HEK293T (cell line): ENCODE measurements around the gene ANKRD42.
A peak's percentile ranks its signal among the peaks of the same experiment; 100 is the strongest.
"Not testable (repeated sequence)": the region's sequence is repeated elsewhere in the genome, so short reads cannot be mapped to it uniquely, and the experiment has no call there.

Source experiments
- CTCF ChIA-PET: fragments of 350-600 bp; formaldehyde crosslinking; extraction: SDS; loops from one replicate; lab custom pipeline; 2021; ENCODE audit warnings: antibody characterized with exemption, inconsistent platforms; lab: Yijun Ruan, JAX
- POLR2A ChIA-PET: fragments of 350-600 bp; formaldehyde crosslinking; extraction: SDS; loops from one replicate; lab custom pipeline; 2020; ENCODE audit warnings: antibody characterized with exemption, inconsistent platforms; lab: Yijun Ruan, JAX
- DNase-seq: peaks from one replicate; pipeline ENCODE4 v3.0.0; 2012; ENCODE audit warnings: mixed read lengths; ENCODE audit errors: extremely low spot score
- ARNT ChIP-seq: fragments of 450-650 bp; IDR thresholded peaks from 2 replicates; pipeline ENCODE4 v1.6.1; 2017; ENCODE audit warnings: mild to moderate bottlenecking
- BHLHE40 ChIP-seq: fragments of 450-650 bp; IDR thresholded peaks from 2 replicates; pipeline ENCODE4 v1.6.1; 2016; ENCODE audit warnings: mild to moderate bottlenecking, moderate library complexity, borderline replicate concordance
- CTBP1 ChIP-seq: fragments of 450-650 bp; IDR thresholded peaks from 2 replicates; pipeline ENCODE4 v1.6.1; 2016; ENCODE audit warnings: borderline replicate concordance
- ELF4 ChIP-seq: fragments of 450-650 bp; IDR thresholded peaks from 2 replicates; pipeline ENCODE4 v1.6.1; 2017; ENCODE audit warnings: antibody characterized with exemption
- FOXA1 ChIP-seq: fragments of 450-650 bp; IDR thresholded peaks from 2 replicates; pipeline ENCODE4 v1.6.1; 2016; ENCODE audit warnings: mild to moderate bottlenecking
- FOXK2 ChIP-seq: fragments of 450-650 bp; IDR thresholded peaks from 2 replicates; pipeline ENCODE4 v1.6.1; 2016; ENCODE audit warnings: mild to moderate bottlenecking
- FOXM1 ChIP-seq: fragments of 450-650 bp; IDR thresholded peaks from 2 replicates; pipeline ENCODE4 v1.6.1; 2017; ENCODE audit warnings: mild to moderate bottlenecking, borderline replicate concordance
- HDGF ChIP-seq: fragments of 450-650 bp; IDR thresholded peaks from 2 replicates; pipeline ENCODE4 v1.6.1; 2017; ENCODE audit warnings: antibody characterized with exemption, borderline replicate concordance
- L3MBTL2 ChIP-seq: fragments of 450-650 bp; conservative IDR thresholded peaks from 2 replicates; pipeline ENCODE4 v1.6.1; 2016; ENCODE audit warnings: mild to moderate bottlenecking
- LEF1 ChIP-seq: fragments of 450-650 bp; IDR thresholded peaks from 2 replicates; pipeline ENCODE4 v1.6.1; 2017; ENCODE audit warnings: mild to moderate bottlenecking, borderline replicate concordance
- NFRKB ChIP-seq: fragments of 450-650 bp; IDR thresholded peaks from 2 replicates; pipeline ENCODE4 v1.6.1; 2016; ENCODE audit warnings: mild to moderate bottlenecking, moderate library complexity
- PKNOX1 ChIP-seq: fragments of 450-650 bp; IDR thresholded peaks from 2 replicates; pipeline ENCODE4 v1.6.1; 2016
- SP1 ChIP-seq: fragments of 450-650 bp; IDR thresholded peaks from 2 replicates; pipeline ENCODE4 v1.6.1; 2017
- SUZ12 ChIP-seq: fragments of 450-650 bp; IDR thresholded peaks from 2 replicates; pipeline ENCODE4 v1.6.1; 2016; ENCODE audit warnings: mild to moderate bottlenecking
- TARDBP ChIP-seq: fragments of 450-650 bp; IDR thresholded peaks from 2 replicates; pipeline ENCODE4 v1.6.1; 2016
- ZNF384 ChIP-seq: fragments of 450-650 bp; IDR thresholded peaks from 2 replicates; pipeline ENCODE4 v1.6.1; 2016

The ANKRD42 gene

GRCh38 chr11:83195649-83196048 lies 2.1 kb downstream of the ANKRD42 start:
- no peak for DNase-seq
- CTCF ChIA-PET: no interaction called here
- TF ChIP-seq FOXM1 (no peak), ELF4 (no peak), SP1 (no peak), CTBP1 (no peak)
- POLR2A ChIA-PET: no interaction called here

GRCh38 chr11:83200035-83200434 lies 6.5 kb downstream of the ANKRD42 start:
- DNase-seq: no peak
- ChIA-PET CTCF (no interaction called here), POLR2A (no interaction called here)
- no peak for TF ChIP-seq SUZ12
- no peak for TF ChIP-seq L3MBTL2
- no peak for TF ChIP-seq NFRKB
- no peak for TF ChIP-seq TARDBP
- TF ChIP-seq FOXK2: no peak
- TF ChIP-seq PKNOX1: no peak
- no peak for TF ChIP-seq ARNT
- TF ChIP-seq ZNF384: no peak
- TF ChIP-seq LEF1: no peak

GRCh38 chr11:83205608-83206185 lies 12.2 kb downstream of the ANKRD42 start:
- POLR2A ChIA-PET: no interaction called here
- TF ChIP-seq SP1: no peak
- TF ChIP-seq ZNF384: no peak
- TF ChIP-seq HDGF: no peak
- no peak for TF ChIP-seq SUZ12
- no peak for TF ChIP-seq FOXA1
- no peak for TF ChIP-seq PKNOX1
- TF ChIP-seq ELF4: no peak
- TF ChIP-seq BHLHE40: no peak
- TF ChIP-seq LEF1: no peak
- TF ChIP-seq ARNT: no peak
- TF ChIP-seq FOXK2: no peak
- no peak for TF ChIP-seq TARDBP
- no peak for TF ChIP-seq NFRKB
- TF ChIP-seq CTBP1: no peak
- TF ChIP-seq FOXM1: no peak
- no peak for TF ChIP-seq L3MBTL2
- CTCF ChIA-PET: no interaction called here
- DNase-seq: no peak

GRCh38 chr11:83206221-83206620 lies 12.7 kb downstream of the ANKRD42 start:
- CTCF ChIA-PET: no interaction called here
- POLR2A ChIA-PET: no interaction called here
- DNase-seq: no peak
- TF ChIP-seq PKNOX1: no peak

GRCh38 chr11:83206771-83207382 lies 13.4 kb downstream of the ANKRD42 start:
- CTCF ChIA-PET, POLR2A ChIA-PET, DNase-seq: not testable (repeated sequence)

GRCh38 chr11:83219095-83219494 lies 25.6 kb downstream of the ANKRD42 start:
- DNase-seq: peak; percentile 13
- POLR2A ChIA-PET: no interaction called here
- CTCF ChIA-PET: no interaction called here
- TF ChIP-seq L3MBTL2: no peak
- no peak for TF ChIP-seq NFRKB
- no peak for TF ChIP-seq ZNF384
- TF ChIP-seq FOXA1: no peak
- TF ChIP-seq HDGF: no peak
- TF ChIP-seq BHLHE40: no peak
- no peak for TF ChIP-seq ARNT

GRCh38 chr11:83220260-83220659 lies 26.7 kb downstream of the ANKRD42 start:
- DNase-seq: no peak

More at GRCh38 chr11:83220260-83220659, 26.7 kb downstream of the ANKRD42 start:
- ChIA-PET CTCF (no interaction called here), POLR2A (no interaction called here)
- no peak for TF ChIP-seq SUZ12
- TF ChIP-seq TARDBP: no peak
- TF ChIP-seq CTBP1: no peak
- TF ChIP-seq FOXA1: no peak
- no peak for TF ChIP-seq ARNT
- no peak for TF ChIP-seq PKNOX1
- no peak for TF ChIP-seq FOXK2
- TF ChIP-seq HDGF: no peak
- no peak for TF ChIP-seq LEF1
- no peak for TF ChIP-seq FOXM1
- no peak for TF ChIP-seq ELF4
- TF ChIP-seq L3MBTL2: no peak
- no peak for TF ChIP-seq ZNF384
- TF ChIP-seq NFRKB: no peak
